ENCODE measurements around the gene DHODH.

The DHODH gene

GRCh38 chr16:72042157-72042660 lies 33.7 kb downstream of the DHODH start:
- no peak for TF ChIP-seq Cebpa-rat (IDR thresholded peaks at IDR 0.05)
- Histone ChIP-seq H3K36me3 (peaks cover 0 to 49% (median 25%) of the 10 kb centered on the region in 11 experiments; a peak in 17 of 22 replicates), H3K27ac (no peak overlapping the region), H3K9me3 (replicated peaks in 1 of 11) (peaks cover 0 to 14% (median 0%) of the 10 kb centered on the region in 11 experiments; a peak in 3 of 22 replicates), H3K27me3 (no peaks in the 10 kb centered on the region), H4K20me1 (no peaks in the 10 kb centered on the region), H3K4me3 (no peak overlapping the region), H3K4me2 (peak overlapping the region in 8 of 11 experiments; percentile 5 to 53 (median 38); a peak in 13 of 22 replicates), H3K4me1 (peaks cover 6 to 13% (median 8%) of the 10 kb centered on the region in 10 experiments; a peak in 16 of 20 replicates), H3K9ac (no peak overlapping the region)

- TF ChIP-seq Cebpa-rat (IDR thresholded peaks at IDR 0.05), result no peak
- H3K27me3 ChIP-seq, result no peaks in the 10 kb centered on the region
- no peak overlapping the region for H3K9ac ChIP-seq
- H4K20me1 ChIP-seq, result no peaks in the 10 kb centered on the region
- no peak overlapping the region for H3K4me3 ChIP-seq
- no peak overlapping the region for H3K4me2 ChIP-seq
- H3K9me3 ChIP-seq (replicated peaks in 1 of 11), result peaks cover 0 to 20% (median 5%) of the 10 kb centered on the region in 11 experiments; a peak in 12 of 22 replicates
- peaks cover 0 to 43% (median 25%) of the 10 kb centered on the region in 11 experiments; a peak in 17 of 22 replicates for H3K36me3 ChIP-seq
- H3K4me1 ChIP-seq, result peaks cover 6 to 13% (median 8%) of the 10 kb centered on the region in 10 experiments; a peak in 16 of 20 replicates
- H3K27ac ChIP-seq, result no peak overlapping the region
These were observed 34.5 kb downstream of the DHODH start for GRCh38 chr16:72043058-72043457.

GRCh38 chr16:72043539-72043938 lies 35.0 kb downstream of the DHODH start:
- Histone ChIP-seq H3K4me1 (peaks cover 6 to 13% (median 8%) of the 10 kb centered on the region in 10 experiments; a peak in 16 of 20 replicates), H3K27ac (no peak overlapping the region), H3K9me3 (replicated peaks in 1 of 11) (peaks cover 3 to 25% (median 10%) of the 10 kb centered on the region in 11 experiments; a peak in 19 of 22 replicates), H3K36me3 (peaks cover 0 to 38% (median 25%) of the 10 kb centered on the region in 11 experiments; a peak in 17 of 22 replicates), H3K4me2 (no peak overlapping the region), H3K9ac (no peak overlapping the region), H4K20me1 (no peaks in the 10 kb centered on the region), H3K27me3 (no peaks in the 10 kb centered on the region), H3K4me3 (no peak overlapping the region)
- no peak for TF ChIP-seq Cebpa-rat (IDR thresholded peaks at IDR 0.05)

- Histone ChIP-seq H3K9ac (no peak overlapping the region), H3K4me2 (peak overlapping the region in 1 of 11 experiments; percentile 5; a peak in 1 of 22 replicates), H3K27ac (no peak overlapping the region), H3K4me3 (no peak overlapping the region), H3K27me3 (no peaks in the 10 kb centered on the region), H4K20me1 (no peaks in the 10 kb centered on the region), H3K4me1 (peaks cover 6 to 13% (median 8%) of the 10 kb centered on the region in 10 experiments; a peak in 16 of 20 replicates), H3K9me3 (replicated peaks in 1 of 11) (peaks cover 11 to 33% (median 17%) of the 10 kb centered on the region in 11 experiments), H3K36me3 (peaks cover 0 to 41% (median 25%) of the 10 kb centered on the region in 11 experiments; a peak in 17 of 22 replicates)
- no peak for TF ChIP-seq Cebpa-rat (IDR thresholded peaks at IDR 0.05)
These were observed 35.8 kb downstream of the DHODH start for GRCh38 chr16:72044296-72044695.

- Histone ChIP-seq H3K9me3 (replicated peaks in 1 of 11) (peaks cover 17 to 39% (median 23%) of the 10 kb centered on the region in 11 experiments), H3K36me3 (peaks cover 0 to 47% (median 31%) of the 10 kb centered on the region in 11 experiments; a peak in 19 of 22 replicates), H3K9ac (no peak overlapping the region), H4K20me1 (no peaks in the 10 kb centered on the region), H3K4me3 (no peak overlapping the region), H3K4me2 (peak overlapping the region in 1 of 11 experiments; percentile 5; a peak in 1 of 22 replicates), H3K27me3 (no peaks in the 10 kb centered on the region), H3K4me1 (peaks cover 6 to 13% (median 8%) of the 10 kb centered on the region in 10 experiments; a peak in 16 of 20 replicates), H3K27ac (no peak overlapping the region)
- TF ChIP-seq Cebpa-rat (IDR thresholded peaks at IDR 0.05), result no peak
These were observed 36.3 kb downstream of the DHODH start for GRCh38 chr16:72044825-72045359.

GRCh38 chr16:72049110-72049509 lies 40.6 kb downstream of the DHODH start:
- H3K4me1 ChIP-seq, result peaks cover 0 to 41% (median 29%) of the 10 kb centered on the region in 10 experiments; a peak in 16 of 20 replicates
- H3K4me3 ChIP-seq, result no peak overlapping the region
- peaks cover 0 to 29% (median 15%) of the 10 kb centered on the region in 11 experiments; a peak in 16 of 22 replicates for H3K36me3 ChIP-seq
- no peaks in the 10 kb centered on the region for H4K20me1 ChIP-seq
- H3K9me3 ChIP-seq (replicated peaks in 1 of 11), result peaks cover 24 to 64% (median 35%) of the 10 kb centered on the region in 11 experiments
- H3K9ac ChIP-seq, result no peak overlapping the region
- no peak overlapping the region for H3K27ac ChIP-seq
- H3K4me2 ChIP-seq, result no peak overlapping the region
- TF ChIP-seq Cebpa-rat (IDR thresholded peaks at IDR 0.05), result no peak
- H3K27me3 ChIP-seq, result no peaks in the 10 kb centered on the region

GRCh38 chr16:72050769-72051464 lies 42.4 kb downstream of the DHODH start:
- TF ChIP-seq Cebpa-rat (IDR thresholded peaks at IDR 0.05), result 0 out of 22 replicates have a peak, but pooled peaks of 1 of the 11 experiments have one; percentile 8
- H3K27ac ChIP-seq, result peak overlapping the region in 7 of 11 experiments; percentile 5 to 66 (median 54); a peak in 11 of 22 replicates
- H3K4me1 ChIP-seq, result peaks cover 0 to 50% (median 34%) of the 10 kb centered on the region in 10 experiments; a peak in 16 of 20 replicates
- peaks cover 0 to 28% (median 13%) of the 10 kb centered on the region in 11 experiments; a peak in 13 of 22 replicates for H3K36me3 ChIP-seq
- H3K9ac ChIP-seq, result no peak overlapping the region
- no peaks in the 10 kb centered on the region for H3K27me3 ChIP-seq
- H3K4me3 ChIP-seq, result peak overlapping the region in 3 of 10 experiments; percentile 1 to 11 (median 1); a peak in 2 of 20 replicates
- no peaks in the 10 kb centered on the region for H4K20me1 ChIP-seq
- H3K9me3 ChIP-seq (replicated peaks in 1 of 11), result peaks cover 24 to 64% (median 35%) of the 10 kb centered on the region in 11 experiments
- H3K4me2 ChIP-seq, result peak overlapping the region in 6 of 11 experiments; percentile 7 to 46 (median 20); a peak in 4 of 22 replicates

GRCh38 chr16:72051818-72052217 lies 43.3 kb downstream of the DHODH start:
- Histone ChIP-seq H4K20me1 (no peaks in the 10 kb centered on the region), H3K9ac (0 out of 22 replicates have a peak overlapping the region, but pooled peaks of 1 of the 11 experiments have one; percentile 22), H3K4me1 (peaks cover 0 to 50% (median 34%) of the 10 kb centered on the region in 10 experiments; a peak in 16 of 20 replicates), H3K9me3 (replicated peaks in 1 of 11) (peaks cover 24 to 63% (median 35%) of the 10 kb centered on the region in 11 experiments), H3K27ac (peak overlapping the region in 7 of 11 experiments; percentile 21 to 66 (median 54); a peak in 11 of 22 replicates), H3K4me3 (no peak overlapping the region), H3K27me3 (no peaks in the 10 kb centered on the region), H3K36me3 (peaks cover 0 to 28% (median 13%) of the 10 kb centered on the region in 11 experiments; a peak in 13 of 22 replicates), H3K4me2 (peak overlapping the region in 8 of 11 experiments; percentile 24 to 50 (median 42); a peak in 13 of 22 replicates)
- peak in 5 of 11 experiments; percentile 27 to 87 (median 37); a peak in 8 of 22 replicates for TF ChIP-seq Cebpa-rat (IDR thresholded peaks at IDR 0.05)
